NCI-H146 (cell line): ENCODE data around the gene CD200.
"Not testable (repeated sequence)": the region's sequence is repeated elsewhere in the genome, so short reads cannot be mapped to it uniquely, and the experiment has no call there.

Experiments
- DNase-seq: peaks from one replicate; lab custom pipeline; 2025; lab: John Stamatoyannopoulos, UW

The CD200 gene

GRCh38 chr3:112357930-112358780, 25.2 kb downstream of the CD200 start:
- DNase-seq: no peak

GRCh38 chr3:112360561-112360960, 27.6 kb downstream of the CD200 start:
- no peak for DNase-seq

DNA sequence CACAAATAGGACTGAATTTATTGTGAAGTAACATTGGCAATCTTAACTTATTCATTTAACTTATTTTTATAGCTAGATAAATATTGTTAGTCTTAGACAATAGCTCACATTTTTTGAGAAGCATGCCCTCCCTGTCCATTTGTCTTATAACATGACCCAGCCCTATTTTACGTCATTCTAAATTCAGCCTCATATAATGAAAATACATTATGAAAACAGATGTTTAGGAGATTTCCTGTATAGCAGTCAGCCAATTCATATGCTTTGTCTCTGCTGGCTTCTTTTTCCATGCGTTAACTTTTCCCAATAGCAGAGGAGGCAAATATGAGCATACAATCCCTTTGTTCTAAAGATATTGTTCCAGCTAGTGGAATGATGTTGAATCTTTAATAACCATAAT, 29.3 kb downstream of the CD200 start:
- DNase-seq: no peak

DNA sequence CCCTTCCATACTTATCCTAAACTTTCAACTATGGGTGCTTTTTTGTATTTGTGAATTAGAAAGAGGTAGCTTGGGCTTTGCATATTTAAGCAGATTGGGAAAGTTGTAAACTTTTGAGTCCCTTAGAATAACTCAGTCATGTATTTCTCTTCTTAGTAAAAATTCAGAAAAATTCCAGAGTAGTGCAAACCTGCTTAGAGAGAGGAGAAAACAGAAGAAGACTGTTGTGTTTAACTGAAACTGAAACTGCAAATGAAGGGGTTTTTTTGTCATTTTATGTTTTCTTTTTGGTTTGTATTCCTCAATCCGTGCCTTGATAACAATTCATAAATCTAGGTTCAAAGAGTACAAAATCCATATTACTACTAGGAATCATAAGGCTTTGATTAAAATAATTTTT, 31.3 kb downstream of the CD200 start:
- DNase-seq: no peak

GRCh38 chr3:112365035-112365434, 32.1 kb downstream of the CD200 start:
- no peak for DNase-seq

- DNase-seq: no peak
These were observed 32.7 kb downstream of the CD200 start for GRCh38 chr3:112365636-112366035.

GRCh38 chr3:112366522-112366921, 33.6 kb downstream of the CD200 start:
- no peak for DNase-seq

DNA sequence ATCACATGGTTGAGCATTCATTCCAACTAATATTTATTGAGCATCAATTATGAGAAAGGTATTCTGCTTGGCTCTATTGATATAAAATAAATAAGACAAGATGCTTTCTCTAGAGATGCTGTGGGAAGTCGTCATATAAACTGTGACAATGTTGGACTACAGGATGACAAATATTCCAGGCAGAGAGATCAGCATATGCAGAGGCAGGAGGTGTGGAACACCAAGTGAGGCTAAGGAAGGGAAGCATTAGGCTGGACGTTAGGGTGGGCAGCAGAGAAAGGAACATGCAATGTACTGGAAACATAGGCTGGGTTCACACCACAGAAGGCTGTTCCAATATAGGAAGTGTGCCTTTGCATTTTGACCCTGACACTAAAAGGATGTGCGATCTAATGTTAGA, 38.6 kb downstream of the CD200 start:
- DNase-seq: no peak

DNA sequence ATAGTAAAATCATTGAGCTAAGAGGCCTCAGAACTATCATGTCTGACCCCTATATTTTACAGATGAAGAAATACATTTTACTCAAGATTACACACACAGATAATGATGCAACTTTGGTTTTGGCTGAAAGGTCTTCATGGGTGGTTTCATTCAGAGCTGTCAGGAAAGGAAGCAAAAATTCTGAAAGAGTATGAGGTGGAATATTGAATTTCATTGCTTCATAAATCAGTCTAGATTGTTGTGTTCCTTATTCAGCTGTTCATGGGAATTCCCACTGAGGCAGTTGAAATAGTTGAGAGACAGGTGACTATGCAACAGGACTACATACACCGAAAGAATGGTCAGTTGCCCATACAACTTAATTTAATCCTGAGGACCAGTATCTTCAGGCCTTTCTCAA, 39.4 kb downstream of the CD200 start:
- DNase-seq: no peak

- DNase-seq: no peak
These were observed 40.5 kb downstream of the CD200 start for GRCh38 chr3:112373476-112373875.

DNA sequence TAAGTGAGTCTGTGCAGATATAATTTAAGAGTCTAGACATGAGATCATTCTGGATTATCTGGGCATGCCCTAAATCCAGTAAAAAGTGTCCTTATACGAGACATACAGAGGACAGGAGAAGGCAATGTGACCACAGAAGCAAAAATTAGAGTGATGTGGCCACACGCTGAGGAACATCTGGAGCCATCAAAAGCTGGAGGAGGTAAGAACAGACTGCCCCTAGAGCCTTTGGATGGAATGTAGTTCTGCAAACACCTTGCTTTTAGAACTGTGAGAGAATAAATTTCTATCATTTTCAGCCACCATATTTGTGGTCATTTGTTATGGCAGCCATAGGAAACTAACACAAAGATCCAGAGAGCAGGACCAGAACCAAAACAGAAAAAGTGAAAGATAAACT, 41.0 kb downstream of the CD200 start:
- DNase-seq: no peak

DNA sequence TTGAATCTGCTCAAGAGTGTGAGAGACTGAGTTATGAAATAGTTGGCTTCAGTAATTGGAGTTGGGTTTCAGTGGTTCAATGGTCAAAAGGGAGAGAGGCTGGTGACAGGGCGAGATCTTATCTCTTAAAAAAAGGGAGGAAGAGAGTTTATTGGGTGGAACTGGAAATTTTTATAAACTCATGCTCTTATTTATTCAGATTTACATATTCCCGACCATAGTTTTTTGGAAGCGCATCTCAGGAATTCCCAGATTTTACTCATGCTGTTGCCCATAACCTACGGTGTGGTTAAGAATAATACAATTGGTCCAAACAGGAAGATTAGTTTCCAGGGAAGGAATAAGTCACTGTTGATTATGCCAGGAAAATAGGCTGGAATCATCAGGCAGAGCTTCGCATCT, 41.4 kb downstream of the CD200 start:
- no peak for DNase-seq

GRCh38 chr3:112375117-112375516, 42.2 kb downstream of the CD200 start:
- DNase-seq: no peak

GRCh38 chr3:112376241-112376911, 43.4 kb downstream of the CD200 start:
- no peak for DNase-seq

DNA sequence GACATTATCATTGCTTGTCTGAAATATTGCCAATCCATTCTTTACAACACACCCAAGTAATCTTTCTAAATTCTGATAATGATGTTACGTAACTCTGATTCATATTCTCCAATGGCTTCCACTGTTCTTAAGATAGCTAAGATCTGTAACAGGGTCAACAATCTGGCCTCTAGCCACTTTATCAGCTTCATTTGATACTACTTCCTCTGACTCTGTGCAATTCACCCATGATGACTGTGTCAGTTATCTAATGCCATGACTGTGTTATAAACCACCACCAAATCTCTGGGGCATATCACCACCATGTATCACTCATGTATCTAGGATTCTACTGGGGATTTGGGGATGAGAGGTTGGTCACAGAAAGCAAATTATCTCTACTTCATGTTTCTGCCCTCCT, 44.0 kb downstream of the CD200 start:
- no peak for DNase-seq

- DNase-seq: no peak
These were observed 44.7 kb downstream of the CD200 start for GRCh38 chr3:112377568-112378071.

- not testable (repeated sequence) for DNase-seq
These were observed 45.4 kb downstream of the CD200 start for GRCh38 chr3:112378347-112378746.

GRCh38 chr3:112379020-112379690, 46.2 kb downstream of the CD200 start:
- no peak for DNase-seq

GRCh38 chr3:112381673-112382542, 49.0 kb downstream of the CD200 start:
- DNase-seq: no peak

DNA sequence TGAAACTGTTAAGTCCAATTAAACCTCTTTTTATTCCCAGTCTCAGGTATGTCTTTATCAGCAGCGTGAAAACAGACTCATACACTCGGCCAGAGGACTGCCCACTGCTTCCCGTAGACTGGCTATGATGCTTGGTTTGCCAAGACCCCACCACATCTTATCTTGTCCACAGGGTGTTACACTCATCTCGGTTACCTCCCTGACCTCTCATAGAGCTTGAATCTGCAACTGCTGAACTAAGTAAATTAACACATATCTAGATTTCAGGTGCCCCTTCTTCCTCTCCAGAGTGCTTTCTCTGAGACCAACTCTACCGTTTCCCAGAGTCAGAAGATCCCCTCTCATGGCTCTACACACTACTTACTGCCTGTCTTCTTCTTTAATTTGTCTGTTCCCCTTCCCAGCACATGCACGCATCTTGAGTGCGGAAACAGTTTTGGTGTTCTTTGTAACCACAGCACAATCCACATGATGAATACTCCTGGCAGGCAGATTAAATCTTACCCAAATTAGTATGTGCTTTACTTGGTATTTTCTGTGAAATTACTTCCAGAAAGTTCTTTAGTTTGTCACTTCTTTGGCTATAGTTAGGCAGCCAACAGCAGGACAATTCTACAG, 49.7 kb downstream of the CD200 start:
- DNase-seq: no peak

GRCh38 chr3:112384769-112385168, 51.8 kb downstream of the CD200 start:
- DNase-seq: no peak
